Fibroblast of skin of right biceps (primary cell): ENCODE results near the gene LDLRAD4.

Experiments
- DNase-seq: peaks from one replicate; pipeline ENCODE4 v3.0.0-alpha.2; 2013

LDLRAD4 gene

GRCh38 chr18:13440277-13441248, 222.0 kb downstream of the LDLRAD4 start:
- no peak for DNase-seq

DNA sequence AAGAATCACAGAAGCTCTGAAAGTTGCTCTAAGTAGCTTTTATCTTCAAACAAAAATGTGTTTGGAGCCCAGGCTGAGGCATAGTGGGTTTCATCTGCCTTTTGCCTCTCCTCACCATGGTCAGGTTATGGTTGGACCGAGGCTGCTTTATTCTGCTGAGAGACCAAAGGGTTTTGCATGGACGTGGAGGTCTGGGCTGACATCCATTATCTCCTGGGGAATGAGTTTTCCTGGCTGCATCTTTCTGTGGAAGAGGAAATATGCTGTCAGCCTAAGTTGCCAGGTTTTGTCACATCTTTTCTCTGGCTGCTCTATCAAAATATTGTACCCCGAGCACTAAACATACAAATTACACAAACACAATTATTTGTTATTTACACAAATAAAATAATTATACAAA, 223.2 kb downstream of the LDLRAD4 start:
- no peak for DNase-seq

GRCh38 chr18:13442451-13442850, 223.9 kb downstream of the LDLRAD4 start:
- DNase-seq, result no peak

GRCh38 chr18:13443552-13443951, 225.0 kb downstream of the LDLRAD4 start:
- DNase-seq, result no peak

- DNase-seq, result no peak
Measured at GRCh38 chr18:13444430-13445240, 226.1 kb downstream of the LDLRAD4 start.

GRCh38 chr18:13445241-13445897, 226.8 kb downstream of the LDLRAD4 start:
- no peak for DNase-seq

DNA sequence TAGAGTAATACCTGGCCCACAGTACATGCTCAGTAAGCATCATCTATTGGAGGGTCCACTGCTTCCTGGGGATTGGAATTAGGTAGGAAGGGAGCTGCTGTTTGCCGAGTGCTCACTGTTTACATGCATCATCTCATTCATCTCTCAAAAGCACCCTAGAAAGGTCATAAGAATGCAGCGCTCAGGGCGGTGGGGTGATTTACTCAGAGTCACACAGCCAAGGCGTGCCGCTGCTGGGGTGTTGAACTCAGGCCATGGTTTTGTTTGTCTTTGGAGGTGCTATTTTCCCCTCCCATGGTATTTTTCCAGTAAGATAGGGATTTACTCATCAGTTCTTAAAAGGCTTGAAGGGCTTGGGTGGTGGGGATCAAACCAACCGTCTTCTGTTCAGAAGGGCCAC, 227.5 kb downstream of the LDLRAD4 start:
- DNase-seq, result no peak

GRCh38 chr18:13446610-13447461, 228.3 kb downstream of the LDLRAD4 start:
- DNase-seq, result no peak

DNA sequence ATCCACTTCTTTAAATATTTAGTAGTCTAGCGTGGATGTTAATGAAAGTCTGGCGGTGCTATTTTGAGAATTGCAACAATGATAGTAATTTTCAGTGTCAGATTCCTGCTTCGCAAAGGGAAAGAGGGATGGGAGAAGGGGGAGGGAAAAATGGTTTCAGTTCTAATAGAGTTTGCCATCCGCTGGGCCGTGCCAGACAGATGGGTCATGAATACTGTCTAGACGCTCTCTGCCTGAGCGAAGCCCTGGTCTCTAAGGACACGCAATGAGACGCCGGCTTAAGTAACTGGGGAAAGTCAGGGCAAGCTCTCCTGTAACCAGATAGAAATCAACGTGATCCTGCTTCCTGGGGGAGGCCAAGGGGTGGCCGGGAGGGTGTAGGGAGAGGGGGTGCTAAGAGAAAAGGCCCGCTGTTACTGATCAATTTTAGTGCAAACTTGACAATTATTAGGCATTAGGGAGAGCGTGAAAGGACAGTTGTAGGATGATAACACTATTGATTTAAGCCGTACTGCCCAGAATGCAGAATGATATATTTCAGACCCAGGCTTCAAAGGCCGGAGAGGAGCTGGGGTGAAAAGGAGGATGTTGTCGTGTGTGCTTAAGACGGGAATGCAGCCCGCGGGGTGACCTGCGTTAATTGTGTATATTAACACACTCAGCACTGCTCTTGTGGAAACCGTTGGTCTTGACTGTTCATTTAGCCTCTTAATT, 229.2 kb downstream of the LDLRAD4 start:
- peak; percentile 89 for DNase-seq

- no peak for DNase-seq
Measured at GRCh38 chr18:13448335-13448795, 229.8 kb downstream of the LDLRAD4 start.

DNA sequence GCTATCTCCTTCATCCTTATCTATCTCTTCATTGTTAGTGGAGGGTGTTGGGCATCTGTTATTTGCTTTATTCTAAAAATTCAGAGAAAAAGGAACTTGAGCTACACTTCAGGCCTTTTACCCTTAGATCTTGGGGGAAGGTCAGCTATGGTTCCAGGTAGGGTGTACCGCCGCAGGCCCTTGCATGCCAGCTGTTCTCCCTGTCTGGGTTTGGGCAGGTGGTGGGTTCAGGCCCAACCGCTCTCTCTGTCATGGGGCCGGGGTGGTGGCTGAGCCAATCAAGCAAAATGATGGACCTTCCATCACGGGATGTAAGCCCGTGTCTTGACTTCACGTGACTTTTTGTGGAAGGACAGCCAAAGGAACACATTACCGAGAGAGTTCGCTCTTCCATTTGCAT, 231.1 kb downstream of the LDLRAD4 start:
- no peak for DNase-seq

GRCh38 chr18:13450289-13451212, 232.0 kb downstream of the LDLRAD4 start:
- DNase-seq, result no peak

DNA sequence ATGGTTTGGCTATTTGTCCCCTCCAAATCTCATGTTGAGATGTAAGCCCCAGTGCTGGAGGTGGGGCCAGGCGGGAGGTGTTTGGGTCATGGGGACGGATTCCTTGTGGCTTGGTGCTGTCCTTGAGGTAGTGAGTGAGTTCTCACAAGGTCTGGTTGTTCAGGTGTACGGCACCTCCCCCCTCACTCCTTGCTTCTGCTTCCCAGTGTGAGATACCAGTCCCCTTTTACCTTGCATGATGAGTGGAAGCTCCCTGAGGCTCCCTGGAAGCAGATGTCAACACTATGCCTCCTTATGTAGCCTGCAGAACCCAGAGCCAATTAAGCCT, 232.6 kb downstream of the LDLRAD4 start:
- DNase-seq, result no peak

GRCh38 chr18:13451661-13452387, 233.3 kb downstream of the LDLRAD4 start:
- DNase-seq, result no peak

GRCh38 chr18:13452388-13452811, 233.8 kb downstream of the LDLRAD4 start:
- peak; percentile 76 for DNase-seq

GRCh38 chr18:13452871-13453680, 234.5 kb downstream of the LDLRAD4 start:
- no peak for DNase-seq

DNA sequence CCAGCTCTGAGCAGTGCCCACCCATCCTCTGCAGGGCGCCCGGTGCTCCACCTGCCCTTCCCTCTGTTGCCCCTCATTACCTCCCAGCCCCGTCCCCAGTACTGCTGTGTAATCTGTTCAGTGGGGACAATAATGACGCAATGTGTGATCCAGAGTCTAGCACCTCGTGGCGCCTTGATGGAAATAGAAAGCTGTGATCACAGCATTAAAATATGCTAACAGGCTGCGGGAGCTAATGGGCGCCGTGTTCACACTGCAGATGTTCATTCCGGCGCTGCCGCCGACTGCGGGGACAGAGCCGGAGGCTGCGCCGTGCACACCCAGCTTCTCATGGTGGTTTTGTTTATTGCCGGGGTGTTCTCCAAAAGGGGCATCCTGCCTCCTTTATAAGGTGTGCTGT, 235.2 kb downstream of the LDLRAD4 start:
- DNase-seq, result peak; percentile 63

GRCh38 chr18:13454363-13455150, 236.0 kb downstream of the LDLRAD4 start:
- DNase-seq, result no peak
